ENCODE data around the gene CACNG8.
"Not testable (repeated sequence)": the region's sequence is repeated elsewhere in the genome, so short reads cannot be mapped to it uniquely, and the experiment has no call there.

CACNG8 gene
- total RNA-seq: 0 reads per million in 2 donors

DNA sequence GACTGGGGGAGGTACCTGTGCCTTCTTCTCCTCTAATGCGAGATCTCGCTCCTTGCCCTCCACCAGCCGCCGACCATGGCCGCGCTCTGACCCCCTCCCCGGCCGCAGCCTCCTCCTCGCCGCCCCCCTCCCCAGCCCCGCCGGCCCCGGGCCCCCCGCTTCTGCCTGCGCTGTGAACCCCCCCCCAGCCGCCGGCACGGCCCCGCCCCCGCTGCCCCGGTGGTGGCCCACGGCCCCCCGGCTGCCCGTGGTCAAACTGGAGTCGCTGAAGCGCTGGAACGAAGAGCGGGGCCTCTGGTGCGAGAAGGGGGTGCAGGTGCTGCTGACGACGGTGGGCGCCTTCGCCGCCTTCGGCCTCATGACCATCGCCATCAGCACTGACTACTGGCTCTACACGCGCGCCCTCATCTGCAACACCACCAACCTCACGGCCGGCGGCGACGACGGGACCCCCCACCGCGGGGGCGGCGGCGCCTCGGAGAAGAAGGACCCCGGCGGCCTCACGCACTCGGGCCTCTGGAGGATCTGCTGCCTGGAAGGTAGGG is at the start of gene CACNG8:
TSS of gene CACNG8 (plus strand) at position 51 of the 545 bp plus-strand sequence.
- no peak for DNase-seq

GRCh38 chr19:53915000-53915399 is 47.7 kb upstream of the CACNG8 start:
- DNase-seq: no peak

DNA sequence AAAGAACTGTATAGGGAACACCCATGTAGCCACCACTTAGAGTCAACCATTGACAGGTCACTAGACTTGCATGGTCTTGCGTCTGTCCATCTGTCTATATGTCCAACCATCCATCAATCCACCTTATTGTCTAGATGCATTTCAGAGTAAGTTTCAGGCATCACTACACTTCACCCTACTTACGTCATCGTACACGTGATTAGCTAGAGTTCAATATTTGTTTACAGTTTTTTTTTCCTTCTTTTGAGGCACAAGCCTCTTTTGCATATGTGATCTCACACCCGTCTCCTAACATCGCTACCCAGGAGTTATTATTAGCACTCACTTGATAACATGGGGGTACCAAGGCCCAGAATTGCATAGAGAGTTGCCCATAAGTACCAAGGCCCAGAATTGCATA is 46.7 kb upstream of the CACNG8 start:
- no peak for DNase-seq

DNA sequence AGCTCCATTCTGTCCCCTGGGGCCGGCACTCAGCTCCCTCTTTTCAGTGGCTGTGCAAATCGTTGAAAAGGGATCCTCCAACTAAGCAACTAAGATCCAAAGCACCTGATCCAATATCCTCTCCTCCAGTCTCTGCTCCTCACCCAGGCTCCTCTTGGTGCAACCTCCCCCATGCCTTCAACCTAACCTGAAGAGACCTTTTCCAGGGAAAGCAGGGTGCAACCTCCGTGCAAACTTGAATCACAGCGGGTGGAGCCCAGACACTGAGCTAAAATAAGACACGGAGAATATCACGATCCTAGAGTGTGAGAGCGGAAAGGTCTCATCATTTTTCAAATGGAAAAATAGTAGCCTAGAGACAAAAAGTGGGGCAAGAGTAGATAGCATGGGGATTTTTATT is 45.4 kb upstream of the CACNG8 start:
- no peak for DNase-seq

DNA sequence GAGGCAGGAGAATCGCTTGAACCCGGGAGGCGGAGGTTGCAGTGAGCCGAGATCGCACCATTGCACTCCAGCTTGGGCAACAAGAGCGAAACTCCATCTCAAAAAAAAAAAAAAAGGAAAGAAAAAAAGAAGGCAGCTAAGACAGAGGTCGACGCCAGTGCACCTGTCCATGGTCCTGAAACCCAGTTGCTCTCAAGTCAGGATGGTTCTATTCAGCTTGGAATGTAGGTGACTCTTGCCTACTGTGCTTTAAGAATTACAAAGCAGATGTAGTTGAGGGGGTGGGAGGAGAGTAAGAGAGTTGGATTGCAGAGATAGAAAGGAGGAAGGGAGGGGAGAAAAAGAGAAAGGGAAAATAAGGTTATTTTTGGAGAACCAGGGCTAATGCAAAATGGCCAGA is 35.0 kb upstream of the CACNG8 start:
- DNase-seq: no peak

GRCh38 chr19:53936029-53936428 is 26.7 kb upstream of the CACNG8 start:
- DNase-seq: no peak

DNA sequence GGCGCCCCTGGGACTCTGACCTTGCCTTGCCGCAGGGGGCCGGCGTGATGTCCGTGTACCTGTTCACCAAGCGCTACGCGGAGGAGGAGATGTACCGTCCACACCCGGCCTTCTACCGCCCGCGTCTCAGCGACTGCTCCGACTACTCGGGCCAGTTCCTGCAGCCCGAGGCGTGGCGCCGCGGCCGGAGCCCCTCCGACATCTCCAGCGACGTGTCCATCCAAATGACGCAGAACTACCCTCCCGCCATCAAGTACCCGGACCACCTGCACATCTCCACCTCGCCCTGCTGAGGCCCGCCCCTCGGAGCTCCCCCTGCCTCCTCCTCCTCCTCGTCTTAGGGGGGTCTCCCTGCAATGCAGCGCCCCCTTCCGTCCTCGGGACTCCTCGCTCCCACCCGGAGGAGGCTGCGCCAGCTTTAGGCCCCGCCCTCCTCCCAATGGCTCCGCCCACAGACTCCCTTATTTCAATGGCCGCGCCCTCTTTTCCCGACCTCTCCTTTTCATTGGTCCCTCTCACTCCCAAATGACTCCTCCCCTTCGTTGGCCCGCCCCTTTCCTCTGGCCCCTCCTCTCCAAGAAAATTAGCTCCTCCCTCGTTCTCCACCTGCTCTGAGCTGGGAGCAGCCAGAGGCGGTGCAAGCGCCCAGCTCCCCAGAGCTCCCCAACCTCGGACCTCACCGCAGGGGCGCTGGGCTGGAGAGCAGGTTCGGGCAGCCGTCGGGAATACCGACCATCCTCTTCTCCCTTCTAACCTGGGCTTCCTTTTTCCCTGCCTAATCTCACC is 20.5 kb upstream of the CACNG8 start:
- no peak for DNase-seq

GRCh38 chr19:53944416-53944815 is 18.3 kb upstream of the CACNG8 start:
- DNase-seq: no peak

DNA sequence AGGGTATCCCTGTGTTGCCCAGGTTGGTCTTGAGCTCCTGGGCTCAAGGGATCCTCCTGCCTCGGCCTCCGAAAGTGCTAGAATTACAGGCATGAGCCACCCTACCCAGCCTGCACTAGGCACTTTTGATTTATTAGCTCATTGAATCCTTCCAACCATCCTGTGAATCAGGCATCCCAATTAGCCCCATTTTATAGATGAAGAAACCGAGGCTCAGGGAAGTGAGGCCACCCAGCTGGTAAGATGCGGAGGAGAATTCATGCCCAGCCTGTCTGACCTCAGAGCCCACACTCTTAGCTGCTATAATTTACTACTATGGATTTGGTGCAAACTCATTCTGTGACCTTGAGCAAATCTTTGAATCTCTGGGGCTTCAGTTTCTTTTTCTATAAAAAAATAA is 17.8 kb upstream of the CACNG8 start:
- no peak for DNase-seq

DNA sequence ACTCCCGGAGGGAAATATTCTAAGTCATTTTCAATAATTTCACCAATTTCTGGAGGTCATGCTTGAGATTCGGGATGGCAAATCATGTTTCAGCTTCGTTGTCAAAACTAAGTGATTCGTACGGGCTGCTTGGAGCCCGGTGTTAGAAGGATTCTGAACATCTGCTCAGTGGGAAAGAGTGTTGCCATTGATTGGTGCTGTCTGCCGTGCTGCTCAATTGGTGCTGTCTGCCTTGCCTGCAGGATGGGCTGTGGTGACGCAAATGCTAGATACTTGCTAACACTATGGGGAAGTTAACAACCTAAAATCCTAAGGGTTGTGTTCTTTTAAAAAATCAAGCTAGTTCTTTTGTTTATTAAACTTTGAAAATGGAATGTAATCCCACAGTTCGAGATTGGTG is 17.3 kb upstream of the CACNG8 start:
- DNase-seq: no peak

DNA sequence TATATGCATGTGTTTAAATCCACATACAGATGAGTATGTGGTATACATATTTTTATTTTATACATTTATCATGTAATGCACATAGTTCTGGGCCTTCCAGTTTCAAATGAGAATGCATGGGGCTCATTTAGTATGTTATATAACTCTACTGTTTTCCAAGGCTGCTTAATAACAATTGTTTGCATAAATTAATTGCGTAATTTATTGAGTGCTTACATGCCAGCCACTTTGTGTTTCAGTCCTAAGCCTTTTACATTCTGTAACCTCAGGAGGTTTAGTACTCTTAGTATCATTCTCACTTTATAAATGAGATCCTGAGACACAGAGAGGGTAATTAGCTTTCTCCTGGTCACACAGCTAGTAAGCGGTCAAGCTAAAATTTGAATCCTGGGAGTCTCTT is 16.7 kb upstream of the CACNG8 start:
- DNase-seq: no peak

DNA sequence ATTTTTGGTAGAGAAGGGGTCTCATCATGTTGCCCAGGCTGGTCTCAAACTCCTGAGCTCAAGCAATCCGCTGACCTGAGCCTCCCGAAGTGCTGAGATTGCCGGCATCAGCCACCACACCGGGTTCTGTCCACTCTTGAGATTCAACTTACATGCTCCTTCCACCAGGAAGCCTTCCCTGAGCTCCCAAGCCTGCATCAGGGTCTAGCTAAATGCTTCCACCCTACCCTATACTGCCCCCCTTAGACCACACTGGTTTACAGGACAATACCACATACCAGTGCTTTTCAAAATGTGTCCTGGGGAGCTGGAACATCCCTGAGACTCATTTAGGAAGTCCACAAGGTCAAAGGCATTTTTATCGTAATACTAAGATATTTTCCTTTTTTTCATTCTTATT is 15.1 kb upstream of the CACNG8 start:
- DNase-seq: no peak

DNA sequence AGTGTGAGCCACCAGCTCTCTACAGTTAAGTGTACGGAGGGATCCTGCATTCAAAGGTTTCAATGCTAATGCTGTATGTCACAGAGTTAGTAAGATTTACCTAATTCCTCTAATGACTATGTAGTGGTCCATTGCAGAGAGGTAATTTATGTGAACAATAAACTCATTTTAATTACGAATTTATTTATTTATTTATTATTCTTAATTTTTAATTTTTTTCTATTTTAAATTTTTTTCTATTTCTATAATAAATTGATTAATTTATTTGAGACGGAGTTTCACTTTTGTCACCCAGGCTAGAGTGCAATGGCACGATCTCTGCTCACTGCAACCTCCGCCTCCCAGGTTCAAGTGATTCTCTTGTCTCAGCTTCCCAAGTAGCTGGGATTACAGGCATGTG is 14.1 kb upstream of the CACNG8 start:
- DNase-seq: not testable (repeated sequence)

DNA sequence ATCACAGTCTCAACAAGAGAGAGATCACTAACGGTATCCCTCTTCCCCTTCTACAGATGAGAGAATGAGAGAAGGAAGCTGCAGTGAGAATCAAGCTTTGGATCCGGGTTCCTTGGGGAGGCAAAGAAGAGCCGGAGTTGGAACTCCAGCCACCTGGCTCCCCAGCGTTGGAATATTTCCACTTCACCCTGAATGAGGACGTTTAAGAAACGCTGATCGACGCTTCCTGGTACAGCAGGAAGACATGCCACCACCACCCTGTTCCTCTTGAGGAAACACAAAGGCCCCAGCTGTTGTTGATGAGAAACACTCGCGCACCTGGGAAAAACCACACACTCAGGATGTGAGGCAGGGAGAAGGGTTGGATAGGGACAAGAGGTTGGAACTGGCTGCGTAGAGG is 11.3 kb upstream of the CACNG8 start:
- DNase-seq: no peak

- no peak for DNase-seq
Observed at GRCh38 chr19:53951947-53952346, 10.8 kb upstream of the CACNG8 start.

DNA sequence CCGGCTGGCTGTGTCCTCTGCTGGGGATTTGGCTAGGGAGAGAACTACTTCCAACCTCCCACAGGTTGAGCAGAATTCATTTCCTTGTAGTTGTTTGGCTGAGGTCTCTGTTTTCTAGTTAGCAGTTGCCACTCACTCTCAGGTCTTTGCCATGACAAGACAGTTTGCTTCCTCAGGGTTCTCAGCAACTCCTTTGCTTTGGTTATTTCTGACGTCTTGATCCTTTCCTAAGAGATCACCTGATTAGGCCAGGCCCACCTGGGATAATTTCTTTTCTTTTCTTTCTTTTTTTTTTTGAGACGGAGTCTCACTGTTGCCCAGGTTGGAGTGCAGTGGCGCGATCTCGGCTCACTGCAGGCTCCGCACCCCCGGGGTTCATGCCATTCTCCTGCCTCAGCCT is 9.4 kb upstream of the CACNG8 start:
- DNase-seq: no peak

DNA sequence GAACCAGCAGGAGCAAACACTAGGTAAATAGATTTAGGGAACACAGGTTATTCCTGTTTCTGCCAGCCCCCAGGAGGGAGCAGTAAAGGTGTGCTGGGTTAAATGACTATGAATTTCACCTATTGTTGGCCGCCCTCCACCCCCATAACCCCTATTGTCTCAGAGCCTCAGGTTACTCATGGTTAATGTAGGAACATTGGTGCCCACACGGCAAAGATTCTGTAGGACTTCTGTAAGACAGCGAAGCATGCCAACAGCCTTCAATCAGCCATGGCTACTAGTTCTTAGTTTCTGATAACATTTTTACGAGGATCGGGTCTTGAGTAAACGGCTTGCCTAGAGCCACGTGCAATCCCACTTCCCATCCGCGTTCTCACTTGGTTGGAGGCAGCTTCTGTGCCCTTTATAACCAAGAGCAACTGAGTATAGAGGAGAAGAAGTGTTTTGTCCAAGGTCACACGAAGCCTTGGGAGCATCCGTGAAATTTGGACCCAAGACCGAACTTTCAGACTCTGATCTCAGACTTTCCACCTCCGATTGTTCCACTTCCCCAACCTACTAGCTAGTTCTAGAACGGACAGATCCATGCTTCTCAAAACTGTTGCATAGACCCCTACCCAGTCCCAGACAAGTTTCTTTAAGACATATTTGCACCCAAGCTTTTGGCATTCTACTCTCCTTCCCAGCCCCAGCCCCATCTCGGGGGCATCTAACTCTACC is 5.1 kb upstream of the CACNG8 start:
- no peak for DNase-seq

DNA sequence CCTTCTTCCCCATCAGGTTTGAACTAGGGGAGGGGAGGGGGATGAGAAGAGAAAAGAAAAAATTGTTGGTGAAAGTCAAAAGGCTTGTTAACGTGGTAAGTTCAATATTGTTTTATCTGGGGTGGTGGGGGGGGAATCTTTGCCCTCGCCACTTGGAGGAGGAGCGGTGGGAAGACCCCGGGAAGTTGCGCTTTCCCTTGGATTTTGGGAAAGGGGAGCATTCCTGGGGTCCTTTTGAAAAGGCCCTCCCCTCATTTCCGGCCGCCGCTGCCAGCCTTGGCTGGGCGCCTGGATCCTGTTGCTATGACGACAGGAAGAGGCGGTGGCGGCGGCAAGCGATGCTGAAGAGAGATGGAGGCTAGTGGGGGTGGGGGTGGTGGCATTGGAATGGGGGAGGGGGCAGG is 4.6 kb upstream of the CACNG8 start:
- no peak for DNase-seq

DNA sequence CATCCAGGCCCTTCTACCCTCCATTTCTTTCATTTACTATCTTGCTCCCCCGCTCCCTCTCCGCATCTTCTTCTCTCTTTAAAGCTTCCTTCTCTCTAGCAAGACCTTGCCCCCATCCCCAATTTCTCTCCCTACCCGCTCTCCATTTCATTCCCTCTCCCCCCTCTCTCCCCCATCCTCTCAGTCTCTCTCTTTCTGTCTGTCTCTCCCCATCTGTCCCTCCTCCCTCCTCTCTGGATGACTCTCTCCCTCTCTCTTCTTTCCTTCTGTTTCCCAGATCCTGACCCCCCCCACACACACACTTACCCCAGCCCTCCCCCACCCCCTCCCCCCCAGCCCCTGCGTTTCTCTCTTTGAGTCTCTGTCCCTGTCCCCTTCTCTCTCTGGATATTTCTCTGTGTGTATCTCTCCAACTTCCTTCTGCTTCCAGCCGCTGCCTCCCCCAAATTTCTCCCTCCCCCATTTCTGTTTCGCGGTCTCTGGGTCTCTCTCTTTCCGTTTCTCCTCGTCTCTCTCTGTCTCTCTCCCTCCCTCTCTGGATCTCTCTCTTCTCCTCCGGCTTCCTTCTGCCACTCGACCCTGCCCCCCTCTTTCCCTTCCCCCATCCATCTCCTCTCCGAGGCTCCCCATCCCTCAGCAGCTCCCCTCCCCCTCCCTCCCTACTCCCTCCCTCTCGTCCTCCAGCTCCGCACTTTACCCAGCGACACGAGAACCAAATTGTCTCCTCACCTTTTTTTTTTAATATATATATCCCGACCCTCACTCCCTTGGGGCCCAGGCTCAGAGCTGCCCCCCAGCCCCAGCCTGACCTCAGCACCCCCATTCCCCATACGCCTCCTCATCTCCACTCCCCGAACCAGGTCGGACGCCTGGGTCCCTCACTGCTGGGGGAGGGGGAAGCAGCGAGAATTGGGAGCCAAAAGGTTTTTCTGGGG is 3.6 kb upstream of the CACNG8 start:
- DNase-seq: no peak

GRCh38 chr19:53960187-53960586 is 2.5 kb upstream of the CACNG8 start:
- DNase-seq: no peak

DNA sequence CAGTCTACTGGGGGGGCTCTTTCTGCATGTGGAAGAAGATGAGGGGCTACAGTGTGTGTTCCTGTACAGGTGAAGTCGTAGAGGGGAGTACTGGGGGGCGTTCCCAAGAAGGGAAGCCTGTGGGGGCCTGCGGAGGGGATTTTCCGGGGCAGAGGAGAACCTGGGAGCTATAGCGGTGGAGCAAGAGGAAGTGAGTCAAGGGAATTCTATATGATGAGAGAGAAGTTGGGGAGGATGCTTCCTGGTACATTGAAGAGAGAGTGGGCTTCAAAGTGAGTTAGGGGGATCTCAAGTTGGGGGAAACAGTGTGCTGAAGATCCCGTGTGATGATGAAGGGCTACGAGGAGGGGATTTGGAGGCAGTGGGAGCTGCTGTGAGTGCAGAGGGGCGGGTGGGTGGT is 1.9 kb upstream of the CACNG8 start:
- DNase-seq: no peak

DNA sequence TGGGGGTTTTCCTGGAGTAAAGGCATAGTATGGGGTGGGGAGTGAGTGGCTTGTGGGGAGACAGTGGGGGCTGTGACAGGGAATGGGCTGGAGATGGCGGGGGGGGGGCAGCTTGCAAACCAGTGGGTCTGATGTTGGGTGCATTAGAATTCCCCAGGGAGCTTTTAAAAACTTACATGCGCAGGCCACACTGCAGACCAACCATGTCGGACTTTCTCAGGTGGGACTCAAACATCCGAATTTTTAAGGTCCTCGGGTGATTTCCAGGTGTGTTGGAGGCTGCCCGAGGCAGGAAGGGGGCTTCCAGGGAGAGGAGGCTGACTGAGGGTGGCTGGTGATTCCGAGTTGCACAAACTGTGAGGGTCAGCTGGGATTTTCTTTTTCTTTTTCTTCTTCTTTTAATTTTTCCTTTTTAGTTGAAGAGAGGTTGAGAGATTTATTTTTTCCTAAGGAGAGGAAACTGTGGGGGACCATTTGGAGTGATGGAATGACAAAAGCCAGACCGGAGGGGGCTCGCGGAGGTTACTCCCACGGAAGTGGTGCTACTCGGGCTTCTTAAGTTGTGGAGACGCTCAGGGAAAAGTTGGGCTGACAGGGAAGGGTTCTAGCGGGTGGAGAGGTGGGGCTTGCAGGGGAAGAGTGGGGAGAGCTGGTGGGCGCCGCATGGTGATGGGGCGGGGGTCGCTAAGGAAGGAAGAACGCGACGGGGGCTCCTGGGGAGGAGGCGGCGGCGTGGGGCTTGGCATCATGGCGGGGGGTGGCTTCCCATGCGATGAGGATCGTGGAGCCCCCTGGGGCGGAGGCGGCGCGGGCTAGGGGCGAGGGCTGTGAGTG is 997 bp upstream of the CACNG8 start:
- DNase-seq: no peak
